HepG2 (cell line): ENCODE data around the gene DDX39B. TPM values are rescaled to one million over a fixed set of nuclear protein-coding genes. Genes with fewer than 3 reads are reported as not detected.

Experiments
- DNMT1 ChIP-seq: sonication (generic); formaldehyde crosslinking; IDR thresholded peaks from 2 replicates; pipeline ENCODE4 v1.5.1; 2020; ENCODE audit warnings: mild to moderate bottlenecking, missing genetic modification reagents
- GATAD1 ChIP-seq: IDR thresholded peaks from 2 replicates; pipeline ENCODE4 v1.6.1; 2016; ENCODE audit warnings: missing genetic modification reagents, missing compliant biosample characterization
- HMG20B ChIP-seq: conservative IDR thresholded peaks from 2 replicates; pipeline ENCODE4 v1.6.1; 2016; ENCODE audit warnings: missing genetic modification reagents, missing compliant biosample characterization
- JUND ChIP-seq: sonication (generic); formaldehyde crosslinking; IDR thresholded peaks from 2 replicates; pipeline ENCODE4 v1.8.0; 2022; ENCODE audit warnings: mild to moderate bottlenecking, missing genetic modification reagents
- MBNL3 ChIP-seq: fragments of 250-450 bp; sonication (Bioruptor Pico); conservative IDR thresholded peaks from 2 replicates; pipeline ENCODE4 v1.8.0; 2022; ENCODE audit warnings: mild to moderate bottlenecking, inconsistent platforms
- MIXL1 ChIP-seq: IDR thresholded peaks from 2 replicates; pipeline ENCODE4 v1.6.1; 2016
- RXRB ChIP-seq: IDR thresholded peaks from 2 replicates; pipeline ENCODE4 v1.6.1; 2016; ENCODE audit warnings: borderline replicate concordance, missing genetic modification reagents, missing compliant biosample characterization
- SP140L ChIP-seq: sonication (generic); formaldehyde crosslinking; IDR thresholded peaks from 2 replicates; pipeline ENCODE4 v1.4.0; 2020; ENCODE audit warnings: missing genetic modification reagents, borderline replicate concordance
- SPEN ChIP-seq: sonication (generic); formaldehyde crosslinking; IDR thresholded peaks from 2 replicates; pipeline ENCODE4 v1.5.1; 2020; ENCODE audit warnings: low read depth, mild to moderate bottlenecking, missing genetic modification reagents
- THAP11 ChIP-seq: IDR thresholded peaks from 2 replicates; pipeline ENCODE4 v1.6.1; 2016; ENCODE audit warnings: missing biosample characterization, missing genetic modification reagents
- TOPORS ChIP-seq: sonication (generic); formaldehyde crosslinking; IDR thresholded peaks from 2 replicates; pipeline ENCODE4 v1.8.0; 2023; ENCODE audit warnings: mild to moderate bottlenecking, missing genetic modification reagents
- ZBTB1 ChIP-seq: sonication (generic); formaldehyde crosslinking; IDR thresholded peaks from 2 replicates; pipeline ENCODE4 v1.4.0; 2020; ENCODE audit warnings: missing genetic modification reagents, borderline replicate concordance
- ZBTB38 ChIP-seq: sonication (generic); formaldehyde crosslinking; IDR thresholded peaks from 2 replicates; pipeline ENCODE4 v1.5.1; 2020; ENCODE audit warnings: mild to moderate bottlenecking, missing genetic modification reagents
- ZBTB7B ChIP-seq: sonication (generic); formaldehyde crosslinking; IDR thresholded peaks from 2 replicates; pipeline ENCODE4 v1.4.0; 2020; ENCODE audit warnings: missing genetic modification reagents
- ZIK1 ChIP-seq: sonication (generic); formaldehyde crosslinking; IDR thresholded peaks from 2 replicates; pipeline ENCODE4 v1.5.0; 2020; ENCODE audit warnings: mild to moderate bottlenecking, low read depth, missing genetic modification reagents, borderline replicate concordance
- ZNF317 ChIP-seq: sonication (generic); formaldehyde crosslinking; IDR thresholded peaks from 2 replicates; pipeline ENCODE4 v1.5.0; 2020; ENCODE audit warnings: mild to moderate bottlenecking, missing genetic modification reagents
- ZNF484 ChIP-seq: sonication (generic); formaldehyde crosslinking; IDR thresholded peaks from 2 replicates; pipeline ENCODE4 v1.5.1; 2020; ENCODE audit warnings: mild to moderate bottlenecking, low read depth, missing genetic modification reagents, borderline replicate concordance
- ZNF558 ChIP-seq: sonication (generic); formaldehyde crosslinking; IDR thresholded peaks from 2 replicates; pipeline ENCODE4 v1.9.0; 2022; ENCODE audit warnings: mild to moderate bottlenecking, missing genetic modification reagents, borderline replicate concordance
- ZNF724P ChIP-seq: sonication (generic); formaldehyde crosslinking; IDR thresholded peaks from 2 replicates; pipeline ENCODE4 v1.8.0; 2022; ENCODE audit warnings: missing genetic modification reagents, borderline replicate concordance
- ZNF792 ChIP-seq: IDR thresholded peaks from 2 replicates; pipeline ENCODE4 v1.6.1; 2016
- ZSCAN20 ChIP-seq: sonication (generic); formaldehyde crosslinking; IDR thresholded peaks from 2 replicates; pipeline ENCODE4 v1.4.0; 2020; ENCODE audit warnings: missing genetic modification reagents, mild to moderate bottlenecking, borderline replicate concordance
- polyA plus RNA-seq, 8 experiments: library from polyadenylated mRNA; depleted of rRNA in 3 of 8; stranded (reverse) in 7 of 8; unstranded in 1 of 8; fragments of >200 nt; fragmentation: Illumina TruSeq in 4 of 8; extraction: Trizol in 4 of 8; gene quantifications; 2 replicates each; pipeline versions ENCODE4 v1.2.1 to v1.2.3, GENCODE V29; 2011 to 2016; ENCODE audit warnings: low read depth in 4 of 8, missing spikeins in 1 of 8, mixed read lengths in 1 of 8; ENCODE audit not compliant: insufficient read depth in 1 of 8
- total RNA-seq, 5 experiments: library from RNA; depleted of rRNA; stranded (reverse); fragments of >200 nt; fragmentation: Illumina TruSeq; extraction: Trizol; gene quantifications; 2 replicates each; pipeline ENCODE4 v1.2.3, GENCODE V29; 2016; ENCODE audit warnings: low read depth in 1 of 5
- TF ChIP-seq, protein P1 (sequence below): sonication (generic); formaldehyde crosslinking; conservative IDR thresholded peaks from 2 replicates; pipeline ENCODE4 v1.4.0; 2020; ENCODE audit warnings: missing genetic modification reagents
- TF ChIP-seq, protein P2 (sequence below): sonication (generic); formaldehyde crosslinking; IDR thresholded peaks from 2 replicates; pipeline ENCODE4 v1.5.0; 2020; ENCODE audit warnings: mild to moderate bottlenecking, missing genetic modification reagents, borderline replicate concordance

DDX39B gene
- total and polyA plus RNA-seq, 2 of the 13 experiments (the other 11 are each of a cell fraction or from before 2014, with no cell fraction given) = 570 to 678 TPM

DNA sequence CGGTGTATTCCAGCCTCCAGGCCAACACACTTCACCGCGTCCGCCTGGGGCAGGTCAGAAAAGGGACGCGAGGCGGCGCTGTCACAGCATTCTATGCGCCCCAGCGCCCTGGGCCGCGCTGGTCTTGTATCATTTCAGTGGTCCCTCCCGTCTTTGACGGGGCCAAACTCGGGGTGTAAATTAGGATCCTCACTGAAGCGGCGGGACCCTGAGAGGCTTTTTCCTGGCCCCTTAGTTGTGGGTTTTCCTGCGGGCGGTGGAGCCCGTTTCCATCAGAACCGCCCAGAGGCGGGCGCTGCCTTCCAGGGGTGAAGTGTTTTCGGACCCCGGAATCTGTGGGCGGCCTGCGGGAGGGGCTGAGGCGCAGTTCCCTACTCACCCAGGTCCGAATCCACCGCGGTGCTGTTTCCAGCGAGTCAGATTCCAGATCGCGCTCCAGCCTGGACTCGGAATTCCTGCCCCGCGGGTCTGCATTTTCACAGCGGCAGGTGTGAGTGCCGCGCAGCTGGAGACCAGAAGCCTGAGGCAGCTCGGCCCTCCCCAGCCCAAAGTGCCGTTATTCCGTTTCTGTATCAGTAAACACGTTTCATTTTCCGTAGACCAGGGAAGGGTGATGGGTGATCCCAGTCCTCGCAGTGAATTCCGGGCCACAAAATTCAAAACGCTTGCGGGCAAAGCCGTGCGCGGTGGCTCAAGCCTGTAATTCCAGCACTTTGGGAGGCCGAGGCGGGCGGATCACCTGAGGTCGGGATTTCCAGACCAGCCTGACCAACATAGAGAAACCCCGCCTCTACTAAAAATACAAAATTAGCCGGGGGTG is 47.7 kb downstream of the DDX39B start (continued):
- TF ChIP-seq ZNF558 = no peak
- TF ChIP-seq MIXL1 (CRISPR knock-in tag) = 0 out of 2 replicates have a peak, but pooled peaks have one; percentile 29
- peak; percentile 43; the same call in 1 of the 2 replicates for TF ChIP-seq ZNF724P (CRISPR knock-in tag)
- no peak for TF ChIP-seq DNMT1 (CRISPR knock-in tag)
- TF ChIP-seq ZBTB38 (CRISPR knock-in tag) = no peak
- TF ChIP-seq ZNF792 (CRISPR knock-in tag) = peak; percentile 59; the same call in 1 of the 2 replicates
- TF ChIP-seq JUND (CRISPR knock-in tag) = 0 out of 2 replicates have a peak, but pooled peaks have one; percentile 25
- TF ChIP-seq GATAD1 (CRISPR knock-in tag) = peak; percentile 44; the same call in 1 of the 2 replicates
- 0 out of 2 replicates have a peak, but pooled peaks have one; percentile 44 for TF ChIP-seq HMG20B (CRISPR knock-in tag)
- no peak for TF ChIP-seq ZBTB1 (CRISPR knock-in tag)
- 0 out of 2 replicates have a peak, but pooled peaks have one; percentile 25 for TF ChIP-seq THAP11 (CRISPR knock-in tag)
- TF ChIP-seq, protein P1, sequence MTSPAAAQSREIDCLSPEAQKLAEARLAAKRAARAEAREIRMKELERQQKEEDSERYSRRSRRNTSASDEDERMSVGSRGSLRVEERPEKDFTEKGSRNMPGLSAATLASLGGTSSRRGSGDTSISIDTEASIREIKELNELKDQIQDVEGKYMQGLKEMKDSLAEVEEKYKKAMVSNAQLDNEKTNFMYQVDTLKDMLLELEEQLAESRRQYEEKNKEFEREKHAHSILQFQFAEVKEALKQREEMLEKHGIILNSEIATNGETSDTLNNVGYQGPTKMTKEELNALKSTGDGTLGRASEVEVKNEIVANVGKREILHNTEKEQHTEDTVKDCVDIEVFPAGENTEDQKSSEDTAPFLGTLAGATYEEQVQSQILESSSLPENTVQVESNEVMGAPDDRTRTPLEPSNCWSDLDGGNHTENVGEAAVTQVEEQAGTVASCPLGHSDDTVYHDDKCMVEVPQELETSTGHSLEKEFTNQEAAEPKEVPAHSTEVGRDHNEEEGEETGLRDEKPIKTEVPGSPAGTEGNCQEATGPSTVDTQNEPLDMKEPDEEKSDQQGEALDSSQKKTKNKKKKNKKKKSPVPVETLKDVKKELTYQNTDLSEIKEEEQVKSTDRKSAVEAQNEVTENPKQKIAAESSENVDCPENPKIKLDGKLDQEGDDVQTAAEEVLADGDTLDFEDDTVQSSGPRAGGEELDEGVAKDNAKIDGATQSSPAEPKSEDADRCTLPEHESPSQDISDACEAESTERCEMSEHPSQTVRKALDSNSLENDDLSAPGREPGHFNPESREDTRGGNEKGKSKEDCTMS (CRISPR knock-in tag) = no peak
- peak; percentile 42; the same call in 1 of the 2 replicates for TF ChIP-seq RXRB (CRISPR knock-in tag)
- peak; percentile 37; the same call in 1 of the 2 replicates for TF ChIP-seq SPEN
- TF ChIP-seq MBNL3 = no peak
- TF ChIP-seq TOPORS (CRISPR knock-in tag) = peak; percentile 57; the same call in 1 of the 2 replicates
- TF ChIP-seq SP140L (CRISPR knock-in tag) = 0 out of 2 replicates have a peak, but pooled peaks have one; percentile 19
- TF ChIP-seq ZNF484 (CRISPR knock-in tag) = no peak
- TF ChIP-seq ZBTB7B = peak; percentile 81; the same call in 1 of the 2 replicates
- TF ChIP-seq ZSCAN20 (CRISPR knock-in tag) = peak; percentile 8; the same call in 1 of the 2 replicates
- TF ChIP-seq ZIK1 = no peak
- 0 out of 2 replicates have a peak, but pooled peaks have one; percentile 17 for TF ChIP-seq ZNF317
- TF ChIP-seq, protein P2, sequence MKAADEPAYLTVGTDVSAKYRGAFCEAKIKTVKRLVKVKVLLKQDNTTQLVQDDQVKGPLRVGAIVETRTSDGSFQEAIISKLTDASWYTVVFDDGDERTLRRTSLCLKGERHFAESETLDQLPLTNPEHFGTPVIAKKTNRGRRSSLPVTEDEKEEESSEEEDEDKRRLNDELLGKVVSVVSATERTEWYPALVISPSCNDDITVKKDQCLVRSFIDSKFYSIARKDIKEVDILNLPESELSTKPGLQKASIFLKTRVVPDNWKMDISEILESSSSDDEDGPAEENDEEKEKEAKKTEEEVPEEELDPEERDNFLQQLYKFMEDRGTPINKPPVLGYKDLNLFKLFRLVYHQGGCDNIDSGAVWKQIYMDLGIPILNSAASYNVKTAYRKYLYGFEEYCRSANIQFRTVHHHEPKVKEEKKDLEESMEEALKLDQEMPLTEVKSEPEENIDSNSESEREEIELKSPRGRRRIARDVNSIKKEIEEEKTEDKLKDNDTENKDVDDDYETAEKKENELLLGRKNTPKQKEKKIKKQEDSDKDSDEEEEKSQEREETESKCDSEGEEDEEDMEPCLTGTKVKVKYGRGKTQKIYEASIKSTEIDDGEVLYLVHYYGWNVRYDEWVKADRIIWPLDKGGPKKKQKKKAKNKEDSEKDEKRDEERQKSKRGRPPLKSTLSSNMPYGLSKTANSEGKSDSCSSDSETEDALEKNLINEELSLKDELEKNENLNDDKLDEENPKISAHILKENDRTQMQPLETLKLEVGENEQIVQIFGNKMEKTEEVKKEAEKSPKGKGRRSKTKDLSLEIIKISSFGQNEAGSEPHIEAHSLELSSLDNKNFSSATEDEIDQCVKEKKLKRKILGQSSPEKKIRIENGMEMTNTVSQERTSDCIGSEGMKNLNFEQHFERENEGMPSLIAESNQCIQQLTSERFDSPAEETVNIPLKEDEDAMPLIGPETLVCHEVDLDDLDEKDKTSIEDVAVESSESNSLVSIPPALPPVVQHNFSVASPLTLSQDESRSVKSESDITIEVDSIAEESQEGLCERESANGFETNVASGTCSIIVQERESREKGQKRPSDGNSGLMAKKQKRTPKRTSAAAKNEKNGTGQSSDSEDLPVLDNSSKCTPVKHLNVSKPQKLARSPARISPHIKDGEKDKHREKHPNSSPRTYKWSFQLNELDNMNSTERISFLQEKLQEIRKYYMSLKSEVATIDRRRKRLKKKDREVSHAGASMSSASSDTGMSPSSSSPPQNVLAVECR (CRISPR knock-in tag) = peak; percentile 12; the same call in 1 of the 2 replicates
